Measurements from ENCODE around the gene KREMEN2. TPM values are rescaled to one million over a fixed set of nuclear protein-coding genes. Genes with fewer than 3 reads are reported as not detected.

The KREMEN2 gene
- total RNA-seq, 2 experiments from 2014 or later: not detected

- H3K27me3 Mint-ChIP-seq: peaks cover 31% of the 10 kb centered on the region
- peaks cover 27% of the 10 kb centered on the region for H3K4me1 Mint-ChIP-seq (ENCODE audit: low read depth)
- ATAC-seq (ENCODE audit: poor library complexity) (no peak), DNase-seq (no peak)
- peaks cover 6 to 9% of the 10 kb centered on the region in 2 experiments for H3K27me3 ChIP-seq (ENCODE audit: control insufficient read depth in 1 of 2, insufficient read depth in 2 of 2, low read length in 2 of 2)
- ChIA-PET POLR2A (interaction anchor here (0.5 kb wide), 1 partner anchor 54 kb away, joined by 5 read pairs; no protein-coding TSS in a partner anchor), CTCF (interaction anchor here (11.4 kb wide), 1 partner anchor 20 kb away, joined by 181 read pairs; no protein-coding TSS in a partner anchor)
- no peak overlapping the region for H3K4me3 ChIP-seq (ENCODE audit: low read length)
- H3K27ac Mint-ChIP-seq: no peak overlapping the region
- no peaks in the 10 kb centered on the region for H3K9me3 Mint-ChIP-seq
- intact Hi-C loops (cut with DNase I, micrococcal nuclease): no loop called here
- no peaks in the 10 kb centered on the region for H3K36me3 Mint-ChIP-seq (ENCODE audit: low read depth)
- H3K4me3 Mint-ChIP-seq: no peak overlapping the region
- peaks cover 49% of the 10 kb centered on the region for H3K4me1 ChIP-seq (ENCODE audit: insufficient read depth, low read length)
- no peaks in the 10 kb centered on the region for H3K36me3 ChIP-seq (ENCODE audit: insufficient read depth, low read length)
- H3K9me3 ChIP-seq (ENCODE audit: control insufficient read depth in 1 of 2, insufficient read depth in 1 of 2, low read length in 2 of 2): peaks cover 0 to 10% of the 10 kb centered on the region in 2 experiments
- no peak for TF ChIP-seq CTCF (IDR thresholded peaks at IDR 0.05)
- H3K27ac ChIP-seq (ENCODE audit: low read depth in 1 of 2, low read length in 2 of 2): no peak overlapping the region
Observed at GRCh38 chr16:3009568-3010390, 45.7 kb downstream of the KREMEN2 start.

- ATAC-seq (ENCODE audit: poor library complexity) (no peak), DNase-seq (no peak)
- no peaks in the 10 kb centered on the region for H3K36me3 Mint-ChIP-seq (ENCODE audit: low read depth)
- CTCF ChIA-PET: interaction anchor here (11.4 kb wide), 1 partner anchor 19 kb away, joined by 181 read pairs; no protein-coding TSS in a partner anchor
- TF ChIP-seq CTCF (IDR thresholded peaks at IDR 0.05): no peak
- Histone ChIP-seq H3K9me3 (ENCODE audit: control insufficient read depth in 1 of 2, insufficient read depth in 1 of 2, low read length in 2 of 2) (peaks cover 0 to 10% of the 10 kb centered on the region in 2 experiments), H3K4me1 (ENCODE audit: insufficient read depth, low read length) (peaks cover 46% of the 10 kb centered on the region), H3K4me3 (ENCODE audit: low read length) (no peak overlapping the region), H3K27ac (ENCODE audit: low read depth in 1 of 2, low read length in 2 of 2) (no peak overlapping the region), H3K27me3 (ENCODE audit: control insufficient read depth in 1 of 2, insufficient read depth in 2 of 2, low read length in 2 of 2) (peaks cover 6 to 9% of the 10 kb centered on the region in 2 experiments), H3K36me3 (ENCODE audit: insufficient read depth, low read length) (no peaks in the 10 kb centered on the region)
- H3K27ac Mint-ChIP-seq: no peak overlapping the region
- no peak overlapping the region for H3K4me3 Mint-ChIP-seq
- intact Hi-C loops (cut with DNase I, micrococcal nuclease): no loop called here
- peaks cover 28% of the 10 kb centered on the region for H3K27me3 Mint-ChIP-seq
- POLR2A ChIA-PET: no interaction called here
- peaks cover 23% of the 10 kb centered on the region for H3K4me1 Mint-ChIP-seq (ENCODE audit: low read depth)
- H3K9me3 Mint-ChIP-seq: no peaks in the 10 kb centered on the region
Observed at GRCh38 chr16:3010510-3010909, 46.4 kb downstream of the KREMEN2 start.

GRCh38 chr16:3012246-3012645, 48.2 kb downstream of the KREMEN2 start:
- Mint-ChIP-seq H3K36me3 (ENCODE audit: low read depth) (no peaks in the 10 kb centered on the region), H3K4me1 (ENCODE audit: low read depth) (peaks cover 17% of the 10 kb centered on the region), H3K9me3 (no peaks in the 10 kb centered on the region), H3K27ac (no peak overlapping the region), H3K4me3 (no peak overlapping the region), H3K27me3 (peaks cover 26% of the 10 kb centered on the region)
- H3K9me3 ChIP-seq (ENCODE audit: control insufficient read depth in 1 of 2, insufficient read depth in 1 of 2, low read length in 2 of 2): peaks cover 0 to 10% of the 10 kb centered on the region in 2 experiments
- H3K36me3 ChIP-seq (ENCODE audit: insufficient read depth, low read length): no peaks in the 10 kb centered on the region
- no peak overlapping the region for H3K27ac ChIP-seq (ENCODE audit: low read depth in 1 of 2, low read length in 2 of 2)
- CTCF ChIA-PET: no interaction called here
- TF ChIP-seq CTCF (IDR thresholded peaks at IDR 0.05): no peak
- H3K4me1 ChIP-seq (ENCODE audit: insufficient read depth, low read length): peaks cover 37% of the 10 kb centered on the region
- ATAC-seq (ENCODE audit: poor library complexity) (no peak), DNase-seq (no peak)
- no peak overlapping the region for H3K4me3 ChIP-seq (ENCODE audit: low read length)
- peaks cover 8 to 9% of the 10 kb centered on the region in 2 experiments for H3K27me3 ChIP-seq (ENCODE audit: control insufficient read depth in 1 of 2, insufficient read depth in 2 of 2, low read length in 2 of 2)
- intact Hi-C loops (cut with DNase I, micrococcal nuclease): no loop called here
- POLR2A ChIA-PET: interaction anchor here (1.0 kb wide), 1 partner anchor 10 kb away, joined by 3 read pairs; no protein-coding TSS in a partner anchor
